ENCODE results near the gene COL5A2.

COL5A2 gene

GRCh38 chr2:189050165-189050712 lies 129.3 kb downstream of the COL5A2 start:
- no peak for DNase-seq (ENCODE audit: low spot score)

DNA sequence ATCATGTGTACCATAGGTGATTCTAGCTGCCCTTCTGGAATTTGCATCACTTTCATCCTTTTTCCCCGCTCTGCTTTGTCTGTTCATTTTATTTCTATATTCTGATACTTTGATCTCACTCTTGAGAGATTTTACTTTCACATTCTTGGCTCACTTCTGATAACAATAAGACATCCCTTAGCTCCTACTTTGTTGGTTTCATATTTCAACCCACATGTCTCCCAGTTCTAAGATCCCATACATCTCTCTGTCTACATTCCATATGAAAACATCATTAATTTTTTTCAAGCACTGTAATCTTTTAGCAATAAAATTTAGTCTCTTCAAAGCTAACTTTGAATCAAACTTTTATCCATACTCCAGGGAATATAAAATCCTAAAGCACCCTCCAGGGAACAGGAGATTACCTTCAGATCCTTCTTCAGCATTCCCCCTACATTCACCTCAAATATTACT lies 129.8 kb downstream of the COL5A2 start:
- DNase-seq (ENCODE audit: low spot score): no peak

DNA sequence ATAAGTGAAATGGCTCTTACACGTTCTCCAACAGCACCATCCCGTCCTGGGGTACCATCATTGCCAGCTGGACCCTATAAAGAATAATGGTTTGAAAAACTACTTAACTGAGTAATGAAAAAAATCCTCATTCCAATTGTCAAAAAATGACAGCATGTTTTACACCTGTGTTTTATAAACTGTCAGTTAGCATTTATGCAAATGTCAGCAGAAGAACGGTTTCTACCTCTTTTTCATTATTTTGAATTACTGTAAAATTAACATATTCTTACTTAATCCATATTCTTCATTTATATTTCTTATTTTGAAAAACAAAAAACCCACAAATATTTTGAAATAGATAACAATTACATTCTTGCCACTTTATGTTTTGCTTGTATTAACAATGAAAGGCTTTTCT lies 131.4 kb downstream of the COL5A2 start:
- DNase-seq (ENCODE audit: low spot score): no peak

DNA sequence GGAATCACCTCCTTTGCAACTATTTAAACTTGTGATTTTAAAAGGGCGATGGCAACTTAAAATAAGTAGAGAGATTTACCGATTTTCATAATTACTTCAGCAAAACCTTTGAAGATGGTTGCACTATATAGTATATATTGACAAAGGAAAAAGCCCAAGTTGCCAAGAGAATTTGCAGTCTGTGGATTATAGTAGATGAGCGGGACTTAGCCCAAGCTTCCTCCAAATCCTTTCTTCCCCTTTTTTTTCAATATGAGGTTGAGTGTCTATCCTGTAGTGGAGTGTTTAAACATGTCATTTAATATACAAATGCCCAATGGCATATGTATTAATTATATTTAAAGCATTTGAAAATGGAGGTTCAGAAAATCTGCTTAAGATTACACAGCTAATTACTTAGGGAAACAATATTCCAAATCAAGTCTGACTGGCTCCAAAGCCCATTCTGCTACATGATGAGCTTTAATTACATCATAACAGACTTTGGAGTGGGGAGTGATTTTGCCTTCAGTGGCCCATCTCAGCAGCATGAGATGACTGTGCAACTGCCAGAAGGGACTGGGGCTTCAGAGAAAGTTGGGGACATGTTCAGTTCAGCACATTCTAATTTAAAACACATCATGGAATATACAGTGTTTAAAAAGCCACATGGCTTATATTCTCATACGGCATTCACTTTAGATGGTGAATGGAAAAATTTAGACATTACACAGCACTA lies 132.2 kb downstream of the COL5A2 start:
- DNase-seq (ENCODE audit: low spot score): no peak

GRCh38 chr2:189046320-189046719 lies 133.2 kb downstream of the COL5A2 start:
- DNase-seq (ENCODE audit: low spot score): no peak

DNA sequence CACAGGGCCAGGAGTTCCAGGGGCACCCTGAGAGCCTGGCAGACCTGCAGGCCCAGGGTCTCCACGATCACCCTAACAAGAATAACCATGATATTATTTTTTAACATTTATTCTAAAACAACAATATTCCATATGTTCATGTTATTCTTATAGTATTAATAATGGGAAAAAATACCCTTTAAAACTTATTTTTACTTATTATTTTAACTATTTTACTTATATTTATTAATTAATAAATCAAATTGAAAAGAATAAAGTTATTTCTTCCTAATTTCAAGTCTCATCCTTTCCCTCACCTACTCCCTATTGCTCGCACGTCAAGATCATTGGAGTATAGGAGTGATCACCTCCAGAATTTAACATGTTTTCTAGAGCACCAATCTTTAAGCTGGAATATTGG lies 133.7 kb downstream of the COL5A2 start:
- DNase-seq (ENCODE audit: low spot score): no peak

- no peak for DNase-seq (ENCODE audit: low spot score)
These were observed 142.0 kb downstream of the COL5A2 start for GRCh38 chr2:189037518-189037917.

DNA sequence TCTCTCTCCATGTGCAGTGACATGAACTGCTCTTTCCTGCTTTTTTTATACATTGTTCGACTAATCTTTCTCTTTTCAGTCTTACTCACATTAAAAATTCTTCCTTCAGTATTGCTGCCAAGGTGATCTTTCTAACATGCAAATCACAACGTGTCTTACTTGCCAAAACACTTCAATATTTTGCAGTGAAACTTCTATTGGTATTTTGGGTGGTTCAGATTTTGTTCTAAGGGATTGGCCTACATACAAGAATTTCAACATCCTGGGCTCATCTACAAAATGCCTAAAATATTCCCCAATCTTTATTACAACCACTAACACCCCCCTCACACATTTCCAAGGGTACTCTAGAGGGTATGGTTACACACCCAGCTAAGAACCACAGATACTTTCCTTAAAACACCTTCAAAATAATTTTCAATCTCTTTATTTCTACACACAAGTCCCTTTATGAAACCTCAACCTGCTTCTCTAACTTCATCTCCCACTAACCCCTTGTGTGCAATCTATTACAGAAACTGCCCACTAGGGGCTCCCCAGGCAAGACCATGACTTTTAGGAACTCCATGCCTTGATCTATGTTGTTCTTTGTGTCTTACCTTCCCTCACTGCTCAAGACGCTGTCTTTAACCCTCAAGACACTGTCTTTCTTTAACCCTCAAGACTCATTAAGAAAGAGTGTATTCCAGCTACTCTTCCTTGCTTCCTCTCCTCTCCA lies 154.5 kb downstream of the COL5A2 start:
- DNase-seq (ENCODE audit: low spot score): no peak

DNA sequence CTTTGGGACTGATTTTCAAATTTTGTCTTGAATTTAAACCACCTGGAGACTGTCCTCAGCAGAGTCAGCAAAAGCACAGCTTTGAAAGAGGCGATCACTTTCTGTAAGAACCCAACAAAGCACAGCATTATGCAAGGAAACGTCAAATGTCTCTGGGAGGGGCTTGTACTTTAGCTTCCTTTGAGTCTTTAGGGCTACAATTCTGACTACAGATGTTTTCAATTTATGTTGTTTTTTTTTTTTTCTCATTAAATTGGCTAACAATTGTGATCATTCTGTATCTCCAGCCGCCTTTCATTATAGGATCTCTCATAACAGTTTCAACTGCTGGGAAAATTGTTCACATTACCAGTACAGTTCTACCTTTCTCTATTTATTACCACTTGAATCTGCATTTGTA lies 157.1 kb downstream of the COL5A2 start:
- no peak for DNase-seq (ENCODE audit: low spot score)

- DNase-seq (ENCODE audit: low spot score): no peak
These were observed 157.5 kb downstream of the COL5A2 start for GRCh38 chr2:189022053-189022481.

DNA sequence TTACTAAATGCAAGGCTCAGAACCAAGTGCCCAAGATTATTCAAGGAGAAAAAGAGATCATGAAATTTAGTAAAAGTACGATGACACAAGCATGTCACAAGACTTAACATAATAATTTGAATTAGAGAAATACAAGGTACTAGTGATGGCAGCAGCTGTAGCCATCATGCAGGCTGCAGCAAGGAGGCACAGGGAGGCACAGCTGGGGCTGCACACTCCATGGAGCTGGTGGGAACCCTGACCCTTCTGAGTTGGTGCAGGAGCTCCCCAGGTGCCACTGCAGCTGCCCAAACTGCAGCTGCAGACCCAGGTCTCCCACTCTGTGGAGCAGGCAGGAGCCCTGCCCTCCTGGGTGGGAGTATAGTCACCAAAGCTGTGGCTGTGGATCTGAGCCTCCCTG lies 159.4 kb downstream of the COL5A2 start:
- no peak for DNase-seq (ENCODE audit: low spot score)

DNA sequence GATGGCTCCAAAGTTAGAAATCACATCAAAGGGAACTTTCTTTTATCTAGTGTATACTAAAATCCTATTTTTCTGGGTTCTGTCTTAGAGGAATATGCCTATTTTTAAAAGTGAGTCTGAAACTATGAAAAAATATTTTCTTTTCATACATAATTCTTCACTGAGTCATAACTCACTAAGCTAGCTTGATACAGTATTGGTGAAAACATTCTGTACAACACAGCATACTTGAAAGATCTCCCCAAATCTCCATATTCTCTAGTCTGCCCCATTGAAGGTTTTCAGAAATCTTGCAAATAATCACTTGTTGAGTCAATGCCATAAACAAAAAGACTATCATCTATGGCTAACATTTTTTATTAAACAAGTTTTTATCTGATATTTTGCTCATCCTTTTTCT lies 160.9 kb downstream of the COL5A2 start:
- no peak for DNase-seq (ENCODE audit: low spot score)

DNA sequence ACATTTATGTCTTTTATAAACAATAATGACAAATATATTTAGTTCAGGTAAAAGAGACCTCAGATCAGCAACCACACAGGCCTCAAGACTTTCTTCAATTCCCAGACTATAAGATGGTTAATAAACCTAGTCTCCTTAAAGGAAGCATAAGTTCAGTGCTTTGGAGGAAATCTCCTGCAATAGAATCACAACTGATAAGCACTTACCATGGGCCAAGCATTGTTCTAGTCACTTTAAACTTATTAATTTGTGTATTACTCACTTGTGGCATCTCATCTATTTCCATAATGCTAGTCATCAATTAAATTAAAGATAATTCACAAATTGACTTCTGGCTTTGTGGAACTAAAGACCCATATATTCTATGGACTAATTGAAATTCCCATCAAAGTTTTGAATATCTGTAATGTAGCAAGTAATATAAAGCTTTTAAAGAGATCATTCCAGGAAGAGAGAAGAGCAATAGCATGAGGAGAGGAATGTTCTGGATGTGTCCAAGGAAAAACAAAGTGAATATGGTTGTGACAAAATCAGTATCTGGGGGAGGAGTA lies 163.2 kb downstream of the COL5A2 start:
- no peak for DNase-seq (ENCODE audit: low spot score)

DNA sequence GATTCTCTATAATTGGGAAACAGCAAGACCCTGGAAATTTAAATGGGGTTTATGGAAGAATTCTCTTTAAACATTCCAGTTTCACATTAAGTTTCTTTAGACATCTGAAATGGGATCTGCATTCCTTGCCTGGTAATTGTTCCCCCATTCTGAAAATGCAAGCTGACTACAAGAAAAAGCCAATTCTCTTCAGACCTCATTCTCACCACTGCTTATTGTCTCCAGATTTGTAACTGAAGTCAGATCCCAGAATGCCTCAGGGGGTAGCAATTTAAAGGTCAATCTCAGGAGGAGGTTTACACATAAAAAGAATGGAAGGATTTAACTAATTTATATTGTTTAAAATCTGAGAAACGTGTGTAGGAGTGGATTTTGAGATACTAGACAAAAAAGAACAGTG lies 164.2 kb downstream of the COL5A2 start:
- no peak for DNase-seq (ENCODE audit: low spot score)

DNA sequence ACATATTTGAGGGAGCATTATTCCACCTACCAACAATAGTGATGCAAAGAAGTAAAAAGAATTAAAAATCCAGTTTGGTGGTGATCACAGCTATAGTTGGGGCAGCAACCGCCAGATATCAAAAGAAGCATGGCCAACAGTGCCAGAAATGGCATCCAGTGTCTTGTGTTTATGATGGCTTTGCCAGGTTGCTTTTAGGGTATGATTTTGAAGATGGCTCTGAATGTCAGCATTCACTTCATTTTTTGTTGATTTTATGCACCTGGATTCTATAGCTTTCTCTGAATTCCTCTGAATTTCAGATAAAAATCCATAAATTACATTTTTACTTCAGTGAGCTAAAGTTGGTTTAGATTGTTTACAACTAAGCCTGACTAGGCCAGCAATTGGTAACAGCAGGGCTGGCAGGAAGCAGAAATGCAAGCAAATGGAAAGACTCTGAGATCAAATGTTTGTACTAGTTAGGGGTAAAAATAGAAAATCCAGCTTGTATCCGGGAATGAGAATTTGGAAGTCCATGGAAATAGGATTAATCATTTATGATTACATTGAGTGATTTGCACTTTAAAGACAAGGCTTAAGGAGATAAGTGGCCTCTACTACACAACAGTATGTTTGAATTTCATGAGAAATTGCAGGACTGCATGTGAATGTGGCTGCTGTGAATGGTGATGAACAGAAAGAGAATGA lies 165.0 kb downstream of the COL5A2 start:
- DNase-seq (ENCODE audit: low spot score): no peak

GRCh38 chr2:189013671-189014448 lies 165.7 kb downstream of the COL5A2 start:
- DNase-seq (ENCODE audit: low spot score): no peak

DNA sequence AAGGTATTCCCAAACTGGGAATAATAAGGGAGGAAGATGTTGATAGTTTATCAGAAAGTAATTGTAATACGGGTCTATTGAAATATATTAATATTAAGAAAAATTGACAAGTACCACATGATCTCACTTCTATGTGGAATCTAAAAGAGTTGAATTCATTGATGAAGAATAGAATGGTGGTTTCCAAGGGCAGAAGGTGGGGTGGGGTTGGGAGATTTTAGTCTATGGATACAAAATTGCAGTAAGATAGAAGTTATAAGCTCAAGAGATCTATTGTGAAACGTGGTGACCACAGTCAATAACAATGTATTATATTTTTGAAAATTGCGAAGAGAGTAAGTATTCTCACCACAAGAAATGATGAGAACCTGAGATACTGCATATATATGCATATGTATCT lies 166.5 kb downstream of the COL5A2 start:
- DNase-seq (ENCODE audit: low spot score): no peak

DNA sequence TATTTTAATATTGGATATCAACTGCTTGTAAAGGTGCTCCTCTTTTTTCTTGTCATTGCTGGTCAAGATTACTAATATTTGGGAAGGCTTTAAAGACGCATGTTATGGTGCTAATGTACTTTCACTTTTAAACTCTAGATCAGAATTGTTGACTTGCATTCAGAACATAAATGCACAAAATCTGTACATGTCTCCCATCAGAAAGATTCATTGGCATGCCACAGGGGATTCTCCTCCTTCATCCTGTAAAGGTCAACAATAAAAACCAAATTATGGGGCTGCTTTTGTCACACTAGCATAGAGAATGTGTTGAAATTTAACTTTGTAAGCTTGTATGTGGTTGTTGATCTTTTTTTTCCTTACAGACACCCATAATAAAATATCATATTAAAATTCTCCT lies 167.2 kb downstream of the COL5A2 start:
- no peak for DNase-seq (ENCODE audit: low spot score)

DNA sequence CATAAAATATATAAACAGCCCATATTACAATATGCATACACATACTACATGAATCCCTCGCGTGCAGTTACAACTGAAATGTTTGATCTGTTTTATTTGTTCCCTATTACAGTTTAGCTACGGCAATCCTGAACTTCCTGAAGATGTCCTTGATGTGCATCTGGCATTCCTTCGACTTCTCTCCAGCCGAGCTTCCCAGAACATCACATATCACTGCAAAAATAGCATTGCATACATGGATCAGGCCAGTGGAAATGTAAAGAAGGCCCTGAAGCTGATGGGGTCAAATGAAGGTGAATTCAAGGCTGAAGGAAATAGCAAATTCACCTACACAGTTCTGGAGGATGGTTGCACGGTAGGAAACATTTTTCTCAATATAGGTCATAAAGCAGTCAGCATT lies 169.0 kb downstream of the COL5A2 start:
- DNase-seq (ENCODE audit: low spot score): no peak

- no peak for DNase-seq (ENCODE audit: low spot score)
These were observed 170.9 kb downstream of the COL5A2 start for GRCh38 chr2:189008555-189009262.

- no peak for DNase-seq (ENCODE audit: low spot score)
These were observed 177.5 kb downstream of the COL5A2 start for GRCh38 chr2:189002079-189002478.

All from SK-N-DZ (cell line).